Astrocyte of the spinal cord (primary cell): ENCODE measurements around the gene FBXL14.

Source experiments
- DNase-seq: peaks from one replicate; pipeline ENCODE4 v3.0.0; 2011; ENCODE audit warnings: low read depth, low spot score
- H3K4me3 ChIP-seq: 2 replicates; pipeline ENCODE4 v1.5.1; 2011; ENCODE audit warnings: low read depth, mild to moderate bottlenecking, low read length, moderate library complexity
- CTCF ChIP-seq: IDR thresholded peaks from 2 replicates; pipeline ENCODE4 v1.5.1; 2012; ENCODE audit warnings: low read depth, mild to moderate bottlenecking, low read length, inconsistent platforms
- in situ Hi-C: cut with HindIII; loops from 2 replicates; pipeline ENCODE4 v1.10.0; 2017; ENCODE audit warnings: low sequenced_read_pairs

FBXL14 gene

GRCh38 chr12:1590221-1590979, 4.0 kb downstream of the FBXL14 start:
- in situ Hi-C loops = no loop called here
- DNase-seq = peak; percentile 63
- H3K4me3 ChIP-seq = peak overlapping the region; percentile 49

GRCh38 chr12:1588575-1588947, 5.8 kb downstream of the FBXL14 start:
- in situ Hi-C loops = no loop called here
- TF ChIP-seq CTCF = no peak
- no peak overlapping the region for H3K4me3 ChIP-seq
- DNase-seq = no peak

More at GRCh38 chr12:1590221-1590979, 4.0 kb downstream of the FBXL14 start:
- no peak for TF ChIP-seq CTCF

GRCh38 chr12:1587927-1588574, 6.3 kb downstream of the FBXL14 start:
- no peak for TF ChIP-seq CTCF
- in situ Hi-C loops = no loop called here
- peak; percentile 60 for DNase-seq
- no peak overlapping the region for H3K4me3 ChIP-seq

- in situ Hi-C loops = no loop called here
- DNase-seq = no peak
- no peak overlapping the region for H3K4me3 ChIP-seq
- no peak for TF ChIP-seq CTCF
Observed at GRCh38 chr12:1584326-1584725, 10.1 kb downstream of the FBXL14 start.

GRCh38 chr12:1583421-1584078, 10.8 kb downstream of the FBXL14 start:
- H3K4me3 ChIP-seq = no peak overlapping the region
- in situ Hi-C loops = no loop called here
- TF ChIP-seq CTCF = peak; percentile 75
- DNase-seq = peak; percentile 89

- no peak overlapping the region for H3K4me3 ChIP-seq
- no peak for DNase-seq
- no peak for TF ChIP-seq CTCF
- in situ Hi-C loops = no loop called here
Observed at GRCh38 chr12:1582709-1583050, 11.7 kb downstream of the FBXL14 start.
